Transverse colon (tissue), 4 donors: Measurements from ENCODE around the gene CABP7.

ENCODE experiments used
- POLR2A ChIP-seq: fragments of 450-650 bp; IDR thresholded peaks from one replicate; pipeline ENCODE4 v1.6.1; 2016; ENCODE audit warnings: antibody characterized with exemption, mild to moderate bottlenecking, moderate library complexity
- POLR2AphosphoS5 ChIP-seq, 3 donors: sonication (generic); formaldehyde crosslinking; IDR thresholded peaks; one replicate each; pipeline ENCODE4 v1.6.1; 2016; ENCODE audit warnings: antibody characterized with exemption in 3 of 3
- TF ChIP-seq, protein P1 (sequence below), 5 experiments: fragments of 200-600 bp in 3 of 5; fragments of 450-650 bp in 2 of 5; sonication (generic) in 3 of 5; IDR thresholded peaks; 1 replicate in 2 of 5; 2 replicates in 3 of 5; pipeline ENCODE4 v1.5.1; 2016 to 2017; ENCODE audit warnings: antibody characterized with exemption in 5 of 5, inconsistent platforms in 3 of 5, mild to moderate bottlenecking in 2 of 5, moderate library complexity in 1 of 5

DNA sequence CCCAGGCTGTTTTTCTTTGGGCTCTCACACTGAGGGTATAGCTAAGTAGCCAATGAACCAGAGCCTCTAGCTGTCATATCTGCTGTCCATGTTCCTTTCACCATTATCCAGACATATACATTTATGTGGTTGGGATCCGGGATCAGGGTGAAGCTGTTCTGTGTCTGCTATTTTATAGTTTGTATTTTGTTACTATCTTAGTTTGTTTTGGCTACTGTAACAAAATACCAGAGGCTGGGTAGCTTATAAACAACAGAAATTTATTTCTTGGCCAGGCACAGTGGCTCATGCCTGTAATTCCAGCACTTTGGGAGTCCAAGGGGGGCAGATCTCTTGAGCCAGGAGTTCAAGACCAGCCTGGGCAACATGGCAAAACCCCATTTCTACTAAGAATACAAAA, 40.5 kb upstream of the CABP7 start:
- TF ChIP-seq, protein P1, sequence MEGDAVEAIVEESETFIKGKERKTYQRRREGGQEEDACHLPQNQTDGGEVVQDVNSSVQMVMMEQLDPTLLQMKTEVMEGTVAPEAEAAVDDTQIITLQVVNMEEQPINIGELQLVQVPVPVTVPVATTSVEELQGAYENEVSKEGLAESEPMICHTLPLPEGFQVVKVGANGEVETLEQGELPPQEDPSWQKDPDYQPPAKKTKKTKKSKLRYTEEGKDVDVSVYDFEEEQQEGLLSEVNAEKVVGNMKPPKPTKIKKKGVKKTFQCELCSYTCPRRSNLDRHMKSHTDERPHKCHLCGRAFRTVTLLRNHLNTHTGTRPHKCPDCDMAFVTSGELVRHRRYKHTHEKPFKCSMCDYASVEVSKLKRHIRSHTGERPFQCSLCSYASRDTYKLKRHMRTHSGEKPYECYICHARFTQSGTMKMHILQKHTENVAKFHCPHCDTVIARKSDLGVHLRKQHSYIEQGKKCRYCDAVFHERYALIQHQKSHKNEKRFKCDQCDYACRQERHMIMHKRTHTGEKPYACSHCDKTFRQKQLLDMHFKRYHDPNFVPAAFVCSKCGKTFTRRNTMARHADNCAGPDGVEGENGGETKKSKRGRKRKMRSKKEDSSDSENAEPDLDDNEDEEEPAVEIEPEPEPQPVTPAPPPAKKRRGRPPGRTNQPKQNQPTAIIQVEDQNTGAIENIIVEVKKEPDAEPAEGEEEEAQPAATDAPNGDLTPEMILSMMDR (IDR thresholded peaks at IDR 0.05), result no peak
- no peak for TF ChIP-seq POLR2A
- TF ChIP-seq POLR2AphosphoS5 (IDR thresholded peaks at IDR 0.05), result no peak
